SK-N-SH treated with all-trans-retinoic acid at 6 μM for 48 hours (cell line): ENCODE data around the gene PIF1.

Experiments
- ATAC-seq: fragments of 200-7000 bp; cut with Tn5 transposase; 3 replicates; pipeline ENCODE4 v1.9.1; 2020; ENCODE audit warnings: mild to moderate bottlenecking, moderate library complexity
- ARNTL ChIP-seq: fragments of 450-650 bp; formaldehyde crosslinking; IDR thresholded peaks from 2 replicates; pipeline ENCODE4 v1.5.0; 2020; ENCODE audit warnings: low read depth, mild to moderate bottlenecking, moderate library complexity, borderline replicate concordance
- CSDC2 ChIP-seq: fragments of 250-450 bp; sonication (Bioruptor Pico); IDR thresholded peaks from 2 replicates; pipeline ENCODE4 v1.5.0; 2020; ENCODE audit warnings: mild to moderate bottlenecking, moderate library complexity
- ESRRG ChIP-seq: fragments of 250-450 bp; sonication (Bioruptor Pico); IDR thresholded peaks from 2 replicates; pipeline ENCODE4 v1.6.1; 2021; ENCODE audit warnings: mild to moderate bottlenecking
- GLIS3 ChIP-seq: fragments of 250-450 bp; sonication (Bioruptor Pico); IDR thresholded peaks from 2 replicates; pipeline ENCODE4 v1.5.0; 2020; ENCODE audit warnings: mild to moderate bottlenecking, moderate library complexity
- ISL1 ChIP-seq: fragments of 250-450 bp; sonication (Bioruptor Pico); IDR thresholded peaks from 2 replicates; pipeline ENCODE4 v2.1.2; 2022; ENCODE audit warnings: mild to moderate bottlenecking, moderate library complexity
- PPARA ChIP-seq: fragments of 250-450 bp; sonication (Bioruptor Pico); IDR thresholded peaks from 2 replicates; pipeline ENCODE4 v1.5.0; 2020; ENCODE audit warnings: mild to moderate bottlenecking, borderline replicate concordance
- SNAI2 ChIP-seq: fragments of 250-450 bp; sonication (Bioruptor Pico); IDR thresholded peaks from 2 replicates; pipeline ENCODE4 v1.5.0; 2020; ENCODE audit warnings: mild to moderate bottlenecking, moderate library complexity
- TCF4 ChIP-seq: fragments of 250-450 bp; sonication (Bioruptor Pico); IDR thresholded peaks from 2 replicates; pipeline ENCODE4 v1.8.0; 2021; ENCODE audit warnings: mild to moderate bottlenecking, moderate library complexity, borderline replicate concordance
- TOX ChIP-seq: fragments of 250-450 bp; sonication (Bioruptor Pico); IDR thresholded peaks from 2 replicates; pipeline ENCODE4 v1.8.0; 2021; ENCODE audit warnings: mild to moderate bottlenecking, moderate library complexity, borderline replicate concordance
- ZC3H10 ChIP-seq: fragments of 250-450 bp; sonication (Bioruptor Pico); IDR thresholded peaks from 2 replicates; pipeline ENCODE4 v1.5.1; 2021; ENCODE audit warnings: mild to moderate bottlenecking, moderate library complexity
- ZFP3 ChIP-seq: fragments of 250-450 bp; sonication (Bioruptor Pico); IDR thresholded peaks from 2 replicates; pipeline ENCODE4 v1.5.0; 2020; ENCODE audit warnings: mild to moderate bottlenecking, moderate library complexity
- ZFP30 ChIP-seq: fragments of 450-650 bp; formaldehyde crosslinking; IDR thresholded peaks from 2 replicates; pipeline ENCODE4 v1.5.0; 2022; ENCODE audit warnings: mild to moderate bottlenecking, moderate library complexity
- ZNF70 ChIP-seq: fragments of 450-650 bp; formaldehyde crosslinking; IDR thresholded peaks from 2 replicates; pipeline ENCODE4 v1.5.0; 2020; ENCODE audit warnings: mild to moderate bottlenecking, moderate library complexity
- TF ChIP-seq, protein P1 (sequence below): fragments of 250-450 bp; sonication (Bioruptor Pico); IDR thresholded peaks from 2 replicates; pipeline ENCODE4 v1.5.1; 2021; ENCODE audit warnings: mild to moderate bottlenecking, moderate library complexity
- TF ChIP-seq, protein P2 (sequence below): fragments of 250-450 bp; sonication (Bioruptor Pico); IDR thresholded peaks from 2 replicates; pipeline ENCODE4 v1.5.0; 2020; ENCODE audit warnings: mild to moderate bottlenecking, moderate library complexity
- TF ChIP-seq, protein P3 (sequence below): fragments of 250-450 bp; sonication (Bioruptor Pico); IDR thresholded peaks from 2 replicates; pipeline ENCODE4 v1.8.0; 2020; ENCODE audit warnings: mild to moderate bottlenecking, moderate library complexity, borderline replicate concordance
- TF ChIP-seq, protein P4 (sequence below): fragments of 250-450 bp; sonication (Bioruptor Pico); IDR thresholded peaks from 2 replicates; pipeline ENCODE4 v1.8.0; 2021; ENCODE audit warnings: low read depth, mild to moderate bottlenecking, moderate library complexity, borderline replicate concordance
- TF ChIP-seq, protein P5 (sequence below): fragments of 250-450 bp; sonication (Bioruptor Pico); IDR thresholded peaks from 2 replicates; pipeline ENCODE4 v1.5.1; 2020; ENCODE audit warnings: low read depth, mild to moderate bottlenecking, moderate library complexity

PIF1 gene

DNA sequence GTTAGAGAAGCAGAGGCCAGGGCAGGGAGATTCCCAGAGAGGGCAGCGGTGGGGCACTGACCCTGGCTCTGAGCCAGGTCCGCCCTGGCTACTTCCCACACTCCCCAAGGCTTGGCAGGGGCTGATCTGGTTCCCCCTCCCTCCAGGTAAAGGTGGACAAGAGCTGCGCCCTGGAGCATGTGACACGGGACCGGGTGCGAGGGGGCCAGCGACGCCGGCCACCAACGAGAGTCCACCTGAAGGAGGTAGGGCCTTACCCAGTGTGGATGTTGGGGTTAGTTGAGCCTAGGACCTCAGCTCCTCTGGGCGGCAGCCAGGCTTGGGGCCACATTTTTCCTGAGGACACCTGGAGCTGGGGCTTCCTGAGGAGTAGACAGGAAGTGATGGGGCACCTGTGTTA is 35.9 kb upstream of the PIF1 start:
- TF ChIP-seq ZFP3 (CRISPR knock-in tag) (no peak), ISL1 (CRISPR knock-in tag) (no peak), ZFP30 (no peak), SNAI2 (CRISPR knock-in tag) (no peak), GLIS3 (CRISPR knock-in tag) (no peak), PPARA (CRISPR knock-in tag) (no peak), ZNF70 (no peak), ESRRG (CRISPR knock-in tag) (no peak), TCF4 (no peak)
- TF ChIP-seq, protein P1, sequence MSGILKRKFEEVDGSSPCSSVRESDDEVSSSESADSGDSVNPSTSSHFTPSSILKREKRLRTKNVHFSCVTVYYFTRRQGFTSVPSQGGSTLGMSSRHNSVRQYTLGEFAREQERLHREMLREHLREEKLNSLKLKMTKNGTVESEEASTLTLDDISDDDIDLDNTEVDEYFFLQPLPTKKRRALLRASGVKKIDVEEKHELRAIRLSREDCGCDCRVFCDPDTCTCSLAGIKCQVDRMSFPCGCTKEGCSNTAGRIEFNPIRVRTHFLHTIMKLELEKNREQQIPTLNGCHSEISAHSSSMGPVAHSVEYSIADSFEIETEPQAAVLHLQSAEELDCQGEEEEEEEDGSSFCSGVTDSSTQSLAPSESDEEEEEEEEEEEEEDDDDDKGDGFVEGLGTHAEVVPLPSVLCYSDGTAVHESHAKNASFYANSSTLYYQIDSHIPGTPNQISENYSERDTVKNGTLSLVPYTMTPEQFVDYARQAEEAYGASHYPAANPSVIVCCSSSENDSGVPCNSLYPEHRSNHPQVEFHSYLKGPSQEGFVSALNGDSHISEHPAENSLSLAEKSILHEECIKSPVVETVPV, result no peak
- TF ChIP-seq, protein P2, sequence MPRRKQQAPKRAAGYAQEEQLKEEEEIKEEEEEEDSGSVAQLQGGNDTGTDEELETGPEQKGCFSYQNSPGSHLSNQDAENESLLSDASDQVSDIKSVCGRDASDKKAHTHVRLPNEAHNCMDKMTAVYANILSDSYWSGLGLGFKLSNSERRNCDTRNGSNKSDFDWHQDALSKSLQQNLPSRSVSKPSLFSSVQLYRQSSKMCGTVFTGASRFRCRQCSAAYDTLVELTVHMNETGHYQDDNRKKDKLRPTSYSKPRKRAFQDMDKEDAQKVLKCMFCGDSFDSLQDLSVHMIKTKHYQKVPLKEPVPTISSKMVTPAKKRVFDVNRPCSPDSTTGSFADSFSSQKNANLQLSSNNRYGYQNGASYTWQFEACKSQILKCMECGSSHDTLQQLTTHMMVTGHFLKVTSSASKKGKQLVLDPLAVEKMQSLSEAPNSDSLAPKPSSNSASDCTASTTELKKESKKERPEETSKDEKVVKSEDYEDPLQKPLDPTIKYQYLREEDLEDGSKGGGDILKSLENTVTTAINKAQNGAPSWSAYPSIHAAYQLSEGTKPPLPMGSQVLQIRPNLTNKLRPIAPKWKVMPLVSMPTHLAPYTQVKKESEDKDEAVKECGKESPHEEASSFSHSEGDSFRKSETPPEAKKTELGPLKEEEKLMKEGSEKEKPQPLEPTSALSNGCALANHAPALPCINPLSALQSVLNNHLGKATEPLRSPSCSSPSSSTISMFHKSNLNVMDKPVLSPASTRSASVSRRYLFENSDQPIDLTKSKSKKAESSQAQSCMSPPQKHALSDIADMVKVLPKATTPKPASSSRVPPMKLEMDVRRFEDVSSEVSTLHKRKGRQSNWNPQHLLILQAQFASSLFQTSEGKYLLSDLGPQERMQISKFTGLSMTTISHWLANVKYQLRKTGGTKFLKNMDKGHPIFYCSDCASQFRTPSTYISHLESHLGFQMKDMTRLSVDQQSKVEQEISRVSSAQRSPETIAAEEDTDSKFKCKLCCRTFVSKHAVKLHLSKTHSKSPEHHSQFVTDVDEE, result no peak
- ATAC-seq, result no peak

DNA sequence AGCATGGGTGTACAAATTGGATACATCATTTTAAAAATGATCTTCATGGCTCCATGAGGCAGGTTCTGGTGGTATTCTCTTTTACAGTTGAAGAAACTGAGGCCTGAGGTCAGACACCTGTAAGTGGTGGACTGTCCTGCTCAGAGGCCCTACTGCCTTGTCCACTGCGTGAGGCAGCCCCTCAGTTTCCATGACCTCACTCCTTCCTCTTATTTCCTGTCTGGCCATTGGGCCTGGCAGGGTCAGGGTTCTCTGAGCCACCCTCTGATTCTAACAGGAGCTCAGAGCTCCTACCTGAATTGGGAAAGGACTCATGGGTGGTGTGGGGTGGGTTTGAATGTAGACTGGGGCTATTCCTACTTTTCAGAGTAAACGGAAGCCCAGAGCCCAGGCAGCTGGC is 33.8 kb upstream of the PIF1 start:
- TF ChIP-seq, protein P1, result no peak
- TF ChIP-seq TOX (no peak), ESRRG (CRISPR knock-in tag) (no peak), CSDC2 (CRISPR knock-in tag) (no peak), ARNTL (CRISPR knock-in tag) (no peak), ISL1 (CRISPR knock-in tag) (no peak), ZC3H10 (CRISPR knock-in tag) (no peak), PPARA (CRISPR knock-in tag) (no peak)
- TF ChIP-seq, protein P3, sequence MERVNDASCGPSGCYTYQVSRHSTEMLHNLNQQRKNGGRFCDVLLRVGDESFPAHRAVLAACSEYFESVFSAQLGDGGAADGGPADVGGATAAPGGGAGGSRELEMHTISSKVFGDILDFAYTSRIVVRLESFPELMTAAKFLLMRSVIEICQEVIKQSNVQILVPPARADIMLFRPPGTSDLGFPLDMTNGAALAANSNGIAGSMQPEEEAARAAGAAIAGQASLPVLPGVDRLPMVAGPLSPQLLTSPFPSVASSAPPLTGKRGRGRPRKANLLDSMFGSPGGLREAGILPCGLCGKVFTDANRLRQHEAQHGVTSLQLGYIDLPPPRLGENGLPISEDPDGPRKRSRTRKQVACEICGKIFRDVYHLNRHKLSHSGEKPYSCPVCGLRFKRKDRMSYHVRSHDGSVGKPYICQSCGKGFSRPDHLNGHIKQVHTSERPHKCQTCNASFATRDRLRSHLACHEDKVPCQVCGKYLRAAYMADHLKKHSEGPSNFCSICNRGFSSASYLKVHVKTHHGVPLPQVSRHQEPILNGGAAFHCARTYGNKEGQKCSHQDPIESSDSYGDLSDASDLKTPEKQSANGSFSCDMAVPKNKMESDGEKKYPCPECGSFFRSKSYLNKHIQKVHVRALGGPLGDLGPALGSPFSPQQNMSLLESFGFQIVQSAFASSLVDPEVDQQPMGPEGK, result no peak
- TF ChIP-seq, protein P2, result no peak
- TF ChIP-seq, protein P4, sequence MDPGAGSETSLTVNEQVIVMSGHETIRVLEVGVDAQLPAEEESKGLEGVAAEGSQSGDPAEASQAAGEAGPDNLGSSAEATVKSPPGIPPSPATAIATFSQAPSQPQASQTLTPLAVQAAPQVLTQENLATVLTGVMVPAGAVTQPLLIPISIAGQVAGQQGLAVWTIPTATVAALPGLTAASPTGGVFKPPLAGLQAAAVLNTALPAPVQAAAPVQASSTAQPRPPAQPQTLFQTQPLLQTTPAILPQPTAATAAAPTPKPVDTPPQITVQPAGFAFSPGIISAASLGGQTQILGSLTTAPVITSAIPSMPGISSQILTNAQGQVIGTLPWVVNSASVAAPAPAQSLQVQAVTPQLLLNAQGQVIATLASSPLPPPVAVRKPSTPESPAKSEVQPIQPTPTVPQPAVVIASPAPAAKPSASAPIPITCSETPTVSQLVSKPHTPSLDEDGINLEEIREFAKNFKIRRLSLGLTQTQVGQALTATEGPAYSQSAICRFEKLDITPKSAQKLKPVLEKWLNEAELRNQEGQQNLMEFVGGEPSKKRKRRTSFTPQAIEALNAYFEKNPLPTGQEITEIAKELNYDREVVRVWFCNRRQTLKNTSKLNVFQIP (CRISPR knock-in tag), result no peak
- TF ChIP-seq, protein P5, sequence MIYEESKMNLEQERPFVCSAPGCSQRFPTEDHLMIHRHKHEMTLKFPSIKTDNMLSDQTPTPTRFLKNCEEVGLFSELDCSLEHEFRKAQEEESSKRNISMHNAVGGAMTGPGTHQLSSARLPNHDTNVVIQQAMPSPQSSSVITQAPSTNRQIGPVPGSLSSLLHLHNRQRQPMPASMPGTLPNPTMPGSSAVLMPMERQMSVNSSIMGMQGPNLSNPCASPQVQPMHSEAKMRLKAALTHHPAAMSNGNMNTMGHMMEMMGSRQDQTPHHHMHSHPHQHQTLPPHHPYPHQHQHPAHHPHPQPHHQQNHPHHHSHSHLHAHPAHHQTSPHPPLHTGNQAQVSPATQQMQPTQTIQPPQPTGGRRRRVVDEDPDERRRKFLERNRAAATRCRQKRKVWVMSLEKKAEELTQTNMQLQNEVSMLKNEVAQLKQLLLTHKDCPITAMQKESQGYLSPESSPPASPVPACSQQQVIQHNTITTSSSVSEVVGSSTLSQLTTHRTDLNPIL (CRISPR knock-in tag), result no peak
- ATAC-seq, result no peak
